GM12878 (cell line): ENCODE data around the gene UFSP2. TPM values are rescaled to one million over a fixed set of nuclear protein-coding genes. Genes with fewer than 3 reads are reported as not detected.

Experiments used
- ATAC-seq: fragments of 200-7000 bp; cut with Tn5 transposase; 3 replicates; pipeline ENCODE4 v1.9.1; 2020; ENCODE audit warnings: mild to moderate bottlenecking, moderate library complexity
- BruUV-seq: library from RNA; stranded (reverse); fragments of 400-500 nt; replicated peaks from 2 replicates; lab custom pipeline; 2021; lab: Mats Ljungman, UMichigan
- CTCF ChIA-PET: fragments of 300-600 bp; sonication (Branson Sonifier 250); formaldehyde crosslinking; extraction: SDS; loops from one replicate; lab custom pipeline; 2021; ENCODE audit warnings: inconsistent platforms; lab: Yijun Ruan, JAX
- POLR2A ChIA-PET: fragments of 350-600 bp; formaldehyde crosslinking; extraction: SDS; loops from one replicate; lab custom pipeline; 2021; ENCODE audit warnings: inconsistent platforms; lab: Charles Lee
- RAD21 ChIA-PET: fragments of 300-600 bp; sonication (Branson Sonifier 250); formaldehyde crosslinking; loops from one replicate; lab custom pipeline; 2023; ENCODE audit warnings: antibody characterized with exemption; ENCODE audit not compliant: unreplicated experiment; lab: Charles Lee
- SMC1A ChIA-PET: fragments of 300-600 bp; sonication (Branson Sonifier 250); formaldehyde crosslinking; loops from one replicate; lab custom pipeline; 2023; ENCODE audit not compliant: unreplicated experiment, uncharacterized antibody; lab: Charles Lee
- DNase-seq: peaks from one replicate; pipeline ENCODE4 v3.0.0-alpha.2; 2011; ENCODE audit warnings: low read depth, low spot score
- FAIRE-seq: peaks from 3 replicates; lab custom pipeline; 2011; peaks lifted over from hg19 to GRCh38; lab: Jason Lieb, UNC
- H2AFZ ChIP-seq: 2 replicates; pipeline ENCODE4 v1.6.0; 2011; ENCODE audit warnings: low read depth, low read length, control low read depth; ENCODE audit not compliant: control insufficient read depth
- H3K27ac ChIP-seq: 2 replicates; pipeline ENCODE4 v1.5.1; 2011; ENCODE audit warnings: control low read depth; ENCODE audit not compliant: control insufficient read depth, insufficient read depth
- H3K27me3 ChIP-seq, 2 experiments: replicated peaks in 1 of 2; 2 replicates each; pipeline versions ENCODE4 v1.6.0 to v1.6.1; 2011; ENCODE audit warnings: low read length in 1 of 2; ENCODE audit not compliant: control insufficient read depth in 2 of 2, insufficient read depth in 2 of 2
- H3K36me3 ChIP-seq, 2 experiments: 2 replicates each; pipeline ENCODE4 v1.5.1; 2011; ENCODE audit warnings: low read length in 1 of 2; ENCODE audit not compliant: control insufficient read depth in 2 of 2, insufficient read depth in 2 of 2
- H3K4me1 ChIP-seq: 2 replicates; pipeline ENCODE4 v1.6.1; 2011; ENCODE audit warnings: mild to moderate bottlenecking, low read length, moderate library complexity, mixed read lengths; ENCODE audit not compliant: control insufficient read depth, insufficient read depth
- H3K4me2 ChIP-seq: 2 replicates; pipeline ENCODE4 v1.6.0; 2011; ENCODE audit warnings: control low read depth; ENCODE audit not compliant: control insufficient read depth, insufficient read depth
- H3K4me3 ChIP-seq: fragments of 200-600 bp; sonication (generic); 2 replicates; pipeline ENCODE4 v1.5.1; 2016
- H3K79me2 ChIP-seq: 2 replicates; pipeline ENCODE4 v1.6.0; 2011; ENCODE audit warnings: low read length; ENCODE audit not compliant: control insufficient read depth, insufficient read depth
- H3K9ac ChIP-seq: 2 replicates; pipeline ENCODE4 v1.8.0; 2011; ENCODE audit warnings: low read length, control low read depth, mixed read lengths; ENCODE audit not compliant: control insufficient read depth, insufficient read depth
- H3K9me3 ChIP-seq: replicated peaks from 3 replicates; pipeline ENCODE4 v1.5.1; 2011; ENCODE audit warnings: mild to moderate bottlenecking, low read length; ENCODE audit not compliant: control insufficient read depth, insufficient read depth
- H4K20me1 ChIP-seq: 2 replicates; pipeline ENCODE4 v1.6.0; 2011; ENCODE audit not compliant: control insufficient read depth, insufficient read depth
- PML ChIP-seq: IDR thresholded peaks from 2 replicates; pipeline ENCODE4 v1.6.1; 2012; ENCODE audit warnings: low read length, inconsistent platforms
- POLR2A ChIP-seq: IDR thresholded peaks from 2 replicates; pipeline ENCODE4 v1.6.1; 2011; ENCODE audit warnings: low read depth, mild to moderate bottlenecking, low read length
- RCOR1 ChIP-seq: conservative IDR thresholded peaks from 2 replicates; pipeline ENCODE4 v1.6.1; 2012; ENCODE audit warnings: low read depth, low read length, improper control_type of control experiment
- SMARCA5 ChIP-seq: fragments of 450-650 bp; IDR thresholded peaks from 2 replicates; pipeline ENCODE4 v1.6.1; 2017; ENCODE audit warnings: mild to moderate bottlenecking
- ZZZ3 ChIP-seq: IDR thresholded peaks from 2 replicates; pipeline ENCODE4 v1.6.1; 2011; ENCODE audit warnings: low read depth; ENCODE audit not compliant: control insufficient read depth, insufficient read length
- WGBS: methylation state at CpG from one replicate; pipeline ENCODE4 v1.1.6; 2016; ENCODE audit warnings: low lambda C conversion rate; ENCODE audit not compliant: insufficient replicate concordance, insufficient coverage; ENCODE audit errors: missing lambda C conversion rate; 5-methylcytosine and 5-hydroxymethylcytosine counted together
- in situ Hi-C: fragments of 300-500 bp; cut with MboI; formaldehyde crosslinking; loops from 9 replicates; pipeline ENCODE4 v1.14.3; 2018; ENCODE audit warnings: mixed read lengths
- intact Hi-C: fragments of 100-400 bp; cut with micrococcal nuclease; formaldehyde crosslinking; loops from one replicate; pipeline ENCODE4 v1.14.2; 2022; ENCODE audit not compliant: unreplicated experiment
- polyA plus RNA-seq, 11 experiments: library from polyadenylated mRNA; depleted of rRNA in 4 of 11; unstranded in 6 of 11; stranded (reverse) in 5 of 11; fragments of >200 nt; fragmentation: Nextera tagmentation in 4 of 11; fragmentation: Illumina TruSeq in 1 of 11; extraction: Ambion mirVana in 4 of 11; extraction: Trizol in 1 of 11; gene quantifications; 1 replicate in 1 of 11; 2 replicates in 10 of 11; pipeline versions ENCODE4 v1.2.1 to v1.2.3, GENCODE V29; 2011 to 2016; ENCODE audit warnings: inconsistent platforms in 2 of 11, missing spikeins in 2 of 11, low read depth in 1 of 11
- total RNA-seq, 4 experiments: library from RNA; depleted of rRNA in 3 of 4; stranded (reverse); fragments of >200 nt in 3 of 4; fragmentation: Illumina TruSeq in 1 of 4; extraction: Trizol in 1 of 4; gene quantifications; 2 replicates each; pipeline versions ENCODE4 v1.2.1 to v1.2.3, GENCODE V29; 2013 to 2021
- TF ChIP-seq, protein P1 (sequence below): fragments of 150-350 bp; IDR thresholded peaks from 2 replicates; pipeline ENCODE4 v1.6.1; 2016; ENCODE audit warnings: low read depth, low read length

Gene UFSP2
- total and polyA plus RNA-seq, 10 of the 15 experiments (the other 5 are each of a cell fraction or from before 2014, with no cell fraction given) = 25.4 to 53.1 (median 37.7) TPM

DNA sequence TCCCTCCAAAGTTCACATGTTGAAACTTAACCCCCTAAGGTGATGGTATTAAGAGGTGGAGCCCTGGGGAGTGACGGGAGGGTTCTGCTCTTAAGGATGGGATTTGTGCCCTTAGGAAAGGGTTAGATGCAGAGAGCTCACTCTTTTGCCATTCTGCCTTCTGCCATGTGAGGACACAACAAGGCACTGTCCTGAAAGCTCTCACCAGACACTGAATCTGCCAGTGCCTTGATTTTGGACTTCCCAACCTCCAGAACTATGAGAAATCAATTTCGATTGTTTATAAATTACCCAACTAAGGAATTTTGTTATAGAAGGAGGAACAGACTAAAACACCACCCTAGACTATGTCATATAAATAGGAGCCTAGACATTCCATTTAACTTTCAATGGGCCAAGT lies 41.7 kb downstream of the UFSP2 start:
- no TSS peak for BruUV-seq
- no peaks in the 10 kb centered on the region; the same call in 2 of the 3 replicates for H3K9me3 ChIP-seq
- H3K4me2 ChIP-seq = no peak overlapping the region
- H3K27me3 ChIP-seq = no peaks in the 10 kb centered on the region
- no peak for DNase-seq
- CTCF ChIA-PET = no interaction called here
- H2AFZ ChIP-seq = no peak overlapping the region
- ATAC-seq = no peak
- SMC1A ChIA-PET = interaction anchor here (0.7 to 1.5 kb wide), 3 partner anchors 9 to 229 kb away, joined by 3 to 5 read pairs (median 3); no protein-coding TSS in a partner anchor
- TF ChIP-seq RCOR1 (no peak), SMARCA5 (no peak), ZZZ3 (no peak), POLR2A (no peak), PML (no peak)
- TF ChIP-seq, protein P1, sequence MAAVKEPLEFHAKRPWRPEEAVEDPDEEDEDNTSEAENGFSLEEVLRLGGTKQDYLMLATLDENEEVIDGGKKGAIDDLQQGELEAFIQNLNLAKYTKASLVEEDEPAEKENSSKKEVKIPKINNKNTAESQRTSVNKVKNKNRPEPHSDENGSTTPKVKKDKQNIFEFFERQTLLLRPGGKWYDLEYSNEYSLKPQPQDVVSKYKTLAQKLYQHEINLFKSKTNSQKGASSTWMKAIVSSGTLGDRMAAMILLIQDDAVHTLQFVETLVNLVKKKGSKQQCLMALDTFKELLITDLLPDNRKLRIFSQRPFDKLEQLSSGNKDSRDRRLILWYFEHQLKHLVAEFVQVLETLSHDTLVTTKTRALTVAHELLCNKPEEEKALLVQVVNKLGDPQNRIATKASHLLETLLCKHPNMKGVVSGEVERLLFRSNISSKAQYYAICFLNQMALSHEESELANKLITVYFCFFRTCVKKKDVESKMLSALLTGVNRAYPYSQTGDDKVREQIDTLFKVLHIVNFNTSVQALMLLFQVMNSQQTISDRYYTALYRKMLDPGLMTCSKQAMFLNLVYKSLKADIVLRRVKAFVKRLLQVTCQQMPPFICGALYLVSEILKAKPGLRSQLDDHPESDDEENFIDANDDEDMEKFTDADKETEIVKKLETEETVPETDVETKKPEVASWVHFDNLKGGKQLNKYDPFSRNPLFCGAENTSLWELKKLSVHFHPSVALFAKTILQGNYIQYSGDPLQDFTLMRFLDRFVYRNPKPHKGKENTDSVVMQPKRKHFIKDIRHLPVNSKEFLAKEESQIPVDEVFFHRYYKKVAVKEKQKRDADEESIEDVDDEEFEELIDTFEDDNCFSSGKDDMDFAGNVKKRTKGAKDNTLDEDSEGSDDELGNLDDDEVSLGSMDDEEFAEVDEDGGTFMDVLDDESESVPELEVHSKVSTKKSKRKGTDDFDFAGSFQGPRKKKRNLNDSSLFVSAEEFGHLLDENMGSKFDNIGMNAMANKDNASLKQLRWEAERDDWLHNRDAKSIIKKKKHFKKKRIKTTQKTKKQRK = no peak
- 95% methylated on average over 2 of the region's 2 CpGs for WGBS
- in situ Hi-C loops (no loop called here), intact Hi-C loops (no loop called here)
- no peaks in the 10 kb centered on the region for H4K20me1 ChIP-seq
- peaks cover 0 to 3% of the 10 kb centered on the region in 2 experiments; a peak in 1 of 4 replicates for H3K36me3 ChIP-seq
- no peak overlapping the region for H3K4me3 ChIP-seq
- no peak overlapping the region for H3K27ac ChIP-seq
- no peak overlapping the region for H3K9ac ChIP-seq
- FAIRE-seq = no peak
- H3K4me1 ChIP-seq = no peaks in the 10 kb centered on the region
- H3K79me2 ChIP-seq = no peaks in the 10 kb centered on the region
- POLR2A ChIA-PET = interaction anchor here (1.6 kb wide), 1 partner anchor 15 kb away, joined by 3 read pairs; no protein-coding TSS in a partner anchor
- RAD21 ChIA-PET = interaction anchor here (0.9 kb wide), 1 partner anchor 8 kb away, joined by 4 read pairs; no protein-coding TSS in a partner anchor
